Coronary artery (tissue), 2 donors: ENCODE results near the gene GOLGA6L2.
"Not testable (repeated sequence)": the region's sequence is repeated elsewhere in the genome, so short reads cannot be mapped to it uniquely, and the experiment has no call there.

Experiments used
- DNase-seq: peaks from one replicate; pipeline ENCODE4 v3.0.0-alpha.2; 2017; ENCODE audit warnings: low spot score
- H3K27ac ChIP-seq, 2 donors: fragments of 200-600 bp; sonication (generic); one replicate each; pipeline ENCODE4 v1.5.1; 2016 to 2019
- H3K4me3 ChIP-seq: fragments of 200-600 bp; sonication (generic); 2 replicates; pipeline ENCODE4 v1.5.1; 2016; ENCODE audit warnings: mild to moderate bottlenecking, moderate library complexity
- CTCF ChIP-seq: fragments of 200-600 bp; sonication (generic); IDR thresholded peaks from one replicate; pipeline ENCODE4 v1.5.1; 2019; ENCODE audit warnings: antibody characterized with exemption

GOLGA6L2 gene

GRCh38 chr15:23424111-23424904, 22.7 kb downstream of the GOLGA6L2 start:
- H3K4me3 ChIP-seq = no peak overlapping the region
- H3K27ac ChIP-seq = no peak overlapping the region
- DNase-seq = no peak
- no peak for TF ChIP-seq CTCF

GRCh38 chr15:23422946-23423708, 23.9 kb downstream of the GOLGA6L2 start:
- TF ChIP-seq CTCF = no peak
- peak overlapping the region; percentile 43 to 62 for H3K27ac ChIP-seq
- H3K4me3 ChIP-seq = no peak overlapping the region
- no peak for DNase-seq

GRCh38 chr15:23422099-23422945, 24.7 kb downstream of the GOLGA6L2 start:
- H3K4me3 ChIP-seq = no peak overlapping the region
- DNase-seq = no peak
- H3K27ac ChIP-seq = peak overlapping the region; percentile 43 to 62
- no peak for TF ChIP-seq CTCF

- no peak for DNase-seq
- Histone ChIP-seq H3K27ac (peak overlapping the region in 1 of 2 donors; percentile 22), H3K4me3 (no peak overlapping the region)
- no peak for TF ChIP-seq CTCF
Observed at GRCh38 chr15:23420806-23421575, 26.1 kb downstream of the GOLGA6L2 start.

GRCh38 chr15:23416349-23417276, 30.4 kb downstream of the GOLGA6L2 start:
- no peak for TF ChIP-seq CTCF
- no peak for DNase-seq
- no peak overlapping the region for H3K4me3 ChIP-seq
- H3K27ac ChIP-seq = no peak overlapping the region

- H3K4me3 ChIP-seq, DNase-seq, H3K27ac ChIP-seq: not testable (repeated sequence)
Observed at GRCh38 chr15:23415866-23416265, 31.2 kb downstream of the GOLGA6L2 start.
